GM12878 (cell line): ENCODE measurements around the gene CALCR. TPM values are rescaled to one million over a fixed set of nuclear protein-coding genes. Genes with fewer than 3 reads are reported as not detected.
"Not testable (repeated sequence)": the region's sequence is repeated elsewhere in the genome, so short reads cannot be mapped to it uniquely, and the experiment has no call there.

Experiments used
- ATAC-seq: fragments of 200-7000 bp; cut with Tn5 transposase; 3 replicates; pipeline ENCODE4 v1.9.1; 2020; ENCODE audit warnings: mild to moderate bottlenecking, moderate library complexity
- BruUV-seq: library from RNA; stranded (reverse); fragments of 400-500 nt; replicated peaks from 2 replicates; lab custom pipeline; 2021; lab: Mats Ljungman, UMichigan
- CTCF ChIA-PET: fragments of 300-600 bp; sonication (Branson Sonifier 250); formaldehyde crosslinking; extraction: SDS; loops from one replicate; lab custom pipeline; 2021; ENCODE audit warnings: inconsistent platforms; lab: Yijun Ruan, JAX
- POLR2A ChIA-PET: fragments of 350-600 bp; formaldehyde crosslinking; extraction: SDS; loops from one replicate; lab custom pipeline; 2021; ENCODE audit warnings: inconsistent platforms; lab: Charles Lee
- RAD21 ChIA-PET: fragments of 300-600 bp; sonication (Branson Sonifier 250); formaldehyde crosslinking; loops from one replicate; lab custom pipeline; 2023; ENCODE audit warnings: antibody characterized with exemption; ENCODE audit not compliant: unreplicated experiment; lab: Charles Lee
- SMC1A ChIA-PET: fragments of 300-600 bp; sonication (Branson Sonifier 250); formaldehyde crosslinking; loops from one replicate; lab custom pipeline; 2023; ENCODE audit not compliant: unreplicated experiment, uncharacterized antibody; lab: Charles Lee
- DNase-seq: peaks from one replicate; pipeline ENCODE4 v3.0.0-alpha.2; 2011; ENCODE audit warnings: low read depth, low spot score
- FAIRE-seq: peaks from 3 replicates; lab custom pipeline; 2011; peaks lifted over from hg19 to GRCh38; lab: Jason Lieb, UNC
- H2AFZ ChIP-seq: 2 replicates; pipeline ENCODE4 v1.6.0; 2011; ENCODE audit warnings: low read depth, low read length, control low read depth; ENCODE audit not compliant: control insufficient read depth
- H3K27ac ChIP-seq: 2 replicates; pipeline ENCODE4 v1.5.1; 2011; ENCODE audit warnings: control low read depth; ENCODE audit not compliant: control insufficient read depth, insufficient read depth
- H3K27me3 ChIP-seq, 2 experiments: replicated peaks in 1 of 2; 2 replicates each; pipeline versions ENCODE4 v1.6.0 to v1.6.1; 2011; ENCODE audit warnings: low read length in 1 of 2; ENCODE audit not compliant: control insufficient read depth in 2 of 2, insufficient read depth in 2 of 2
- H3K36me3 ChIP-seq, 2 experiments: 2 replicates each; pipeline ENCODE4 v1.5.1; 2011; ENCODE audit warnings: low read length in 1 of 2; ENCODE audit not compliant: control insufficient read depth in 2 of 2, insufficient read depth in 2 of 2
- H3K4me1 ChIP-seq: 2 replicates; pipeline ENCODE4 v1.6.1; 2011; ENCODE audit warnings: mild to moderate bottlenecking, low read length, moderate library complexity, mixed read lengths; ENCODE audit not compliant: control insufficient read depth, insufficient read depth
- H3K4me2 ChIP-seq: 2 replicates; pipeline ENCODE4 v1.6.0; 2011; ENCODE audit warnings: control low read depth; ENCODE audit not compliant: control insufficient read depth, insufficient read depth
- H3K4me3 ChIP-seq: fragments of 200-600 bp; sonication (generic); 2 replicates; pipeline ENCODE4 v1.5.1; 2016
- H3K79me2 ChIP-seq: 2 replicates; pipeline ENCODE4 v1.6.0; 2011; ENCODE audit warnings: low read length; ENCODE audit not compliant: control insufficient read depth, insufficient read depth
- H3K9ac ChIP-seq: 2 replicates; pipeline ENCODE4 v1.8.0; 2011; ENCODE audit warnings: low read length, control low read depth, mixed read lengths; ENCODE audit not compliant: control insufficient read depth, insufficient read depth
- H3K9me3 ChIP-seq: replicated peaks from 3 replicates; pipeline ENCODE4 v1.5.1; 2011; ENCODE audit warnings: mild to moderate bottlenecking, low read length; ENCODE audit not compliant: control insufficient read depth, insufficient read depth
- H4K20me1 ChIP-seq: 2 replicates; pipeline ENCODE4 v1.6.0; 2011; ENCODE audit not compliant: control insufficient read depth, insufficient read depth
- WGBS: methylation state at CpG from one replicate; pipeline ENCODE4 v1.1.6; 2016; ENCODE audit warnings: low lambda C conversion rate; ENCODE audit not compliant: insufficient replicate concordance, insufficient coverage; ENCODE audit errors: missing lambda C conversion rate; 5-methylcytosine and 5-hydroxymethylcytosine counted together
- in situ Hi-C: fragments of 300-500 bp; cut with MboI; formaldehyde crosslinking; loops from 9 replicates; pipeline ENCODE4 v1.14.3; 2018; ENCODE audit warnings: mixed read lengths
- intact Hi-C: fragments of 100-400 bp; cut with micrococcal nuclease; formaldehyde crosslinking; loops from one replicate; pipeline ENCODE4 v1.14.2; 2022; ENCODE audit not compliant: unreplicated experiment
- polyA plus RNA-seq, 11 experiments: library from polyadenylated mRNA; depleted of rRNA in 4 of 11; unstranded in 6 of 11; stranded (reverse) in 5 of 11; fragments of >200 nt; fragmentation: Nextera tagmentation in 4 of 11; fragmentation: Illumina TruSeq in 1 of 11; extraction: Ambion mirVana in 4 of 11; extraction: Trizol in 1 of 11; gene quantifications; 1 replicate in 1 of 11; 2 replicates in 10 of 11; pipeline versions ENCODE4 v1.2.1 to v1.2.3, GENCODE V29; 2011 to 2016; ENCODE audit warnings: inconsistent platforms in 2 of 11, missing spikeins in 2 of 11, low read depth in 1 of 11
- total RNA-seq, 4 experiments: library from RNA; depleted of rRNA in 3 of 4; stranded (reverse); fragments of >200 nt in 3 of 4; fragmentation: Illumina TruSeq in 1 of 4; extraction: Trizol in 1 of 4; gene quantifications; 2 replicates each; pipeline versions ENCODE4 v1.2.1 to v1.2.3, GENCODE V29; 2013 to 2021
- TF ChIP-seq, protein P1 (sequence below): IDR thresholded peaks from 2 replicates; pipeline ENCODE4 v1.6.1; 2012; ENCODE audit warnings: improper control_type of control experiment, low read depth, low read length; ENCODE audit not compliant: insufficient replicate concordance

The CALCR gene
- total and polyA plus RNA-seq, 10 of the 15 experiments (the other 5 are each of a cell fraction or from before 2014, with no cell fraction given): not detected

DNA sequence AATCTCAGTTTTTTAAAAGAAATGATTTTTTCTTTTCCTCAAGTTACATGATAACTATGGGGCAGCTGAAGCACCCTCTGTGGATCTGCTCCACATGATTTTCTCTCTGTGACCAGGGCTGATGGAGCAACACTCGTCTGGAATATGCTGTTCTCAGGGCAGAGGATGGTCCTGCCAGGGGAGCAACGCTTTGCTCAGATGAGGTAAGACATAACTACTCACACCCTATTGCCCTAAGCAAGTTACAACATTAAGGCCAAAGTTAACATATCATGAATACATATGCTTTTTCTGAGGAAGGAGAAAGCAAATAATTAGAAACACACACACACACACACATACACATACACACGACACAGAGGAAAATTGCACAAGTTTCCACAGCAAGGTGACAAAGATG, 71.4 kb downstream of the CALCR start (continued):
- TF ChIP-seq, protein P1, sequence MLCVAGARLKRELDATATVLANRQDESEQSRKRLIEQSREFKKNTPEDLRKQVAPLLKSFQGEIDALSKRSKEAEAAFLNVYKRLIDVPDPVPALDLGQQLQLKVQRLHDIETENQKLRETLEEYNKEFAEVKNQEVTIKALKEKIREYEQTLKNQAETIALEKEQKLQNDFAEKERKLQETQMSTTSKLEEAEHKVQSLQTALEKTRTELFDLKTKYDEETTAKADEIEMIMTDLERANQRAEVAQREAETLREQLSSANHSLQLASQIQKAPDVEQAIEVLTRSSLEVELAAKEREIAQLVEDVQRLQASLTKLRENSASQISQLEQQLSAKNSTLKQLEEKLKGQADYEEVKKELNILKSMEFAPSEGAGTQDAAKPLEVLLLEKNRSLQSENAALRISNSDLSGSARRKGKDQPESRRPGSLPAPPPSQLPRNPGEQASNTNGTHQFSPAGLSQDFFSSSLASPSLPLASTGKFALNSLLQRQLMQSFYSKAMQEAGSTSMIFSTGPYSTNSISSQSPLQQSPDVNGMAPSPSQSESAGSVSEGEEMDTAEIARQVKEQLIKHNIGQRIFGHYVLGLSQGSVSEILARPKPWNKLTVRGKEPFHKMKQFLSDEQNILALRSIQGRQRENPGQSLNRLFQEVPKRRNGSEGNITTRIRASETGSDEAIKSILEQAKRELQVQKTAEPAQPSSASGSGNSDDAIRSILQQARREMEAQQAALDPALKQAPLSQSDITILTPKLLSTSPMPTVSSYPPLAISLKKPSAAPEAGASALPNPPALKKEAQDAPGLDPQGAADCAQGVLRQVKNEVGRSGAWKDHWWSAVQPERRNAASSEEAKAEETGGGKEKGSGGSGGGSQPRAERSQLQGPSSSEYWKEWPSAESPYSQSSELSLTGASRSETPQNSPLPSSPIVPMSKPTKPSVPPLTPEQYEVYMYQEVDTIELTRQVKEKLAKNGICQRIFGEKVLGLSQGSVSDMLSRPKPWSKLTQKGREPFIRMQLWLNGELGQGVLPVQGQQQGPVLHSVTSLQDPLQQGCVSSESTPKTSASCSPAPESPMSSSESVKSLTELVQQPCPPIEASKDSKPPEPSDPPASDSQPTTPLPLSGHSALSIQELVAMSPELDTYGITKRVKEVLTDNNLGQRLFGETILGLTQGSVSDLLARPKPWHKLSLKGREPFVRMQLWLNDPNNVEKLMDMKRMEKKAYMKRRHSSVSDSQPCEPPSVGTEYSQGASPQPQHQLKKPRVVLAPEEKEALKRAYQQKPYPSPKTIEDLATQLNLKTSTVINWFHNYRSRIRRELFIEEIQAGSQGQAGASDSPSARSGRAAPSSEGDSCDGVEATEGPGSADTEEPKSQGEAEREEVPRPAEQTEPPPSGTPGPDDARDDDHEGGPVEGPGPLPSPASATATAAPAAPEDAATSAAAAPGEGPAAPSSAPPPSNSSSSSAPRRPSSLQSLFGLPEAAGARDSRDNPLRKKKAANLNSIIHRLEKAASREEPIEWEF: no peak
- TF ChIP-seq, all 136 proteins: peak for 0

DNA sequence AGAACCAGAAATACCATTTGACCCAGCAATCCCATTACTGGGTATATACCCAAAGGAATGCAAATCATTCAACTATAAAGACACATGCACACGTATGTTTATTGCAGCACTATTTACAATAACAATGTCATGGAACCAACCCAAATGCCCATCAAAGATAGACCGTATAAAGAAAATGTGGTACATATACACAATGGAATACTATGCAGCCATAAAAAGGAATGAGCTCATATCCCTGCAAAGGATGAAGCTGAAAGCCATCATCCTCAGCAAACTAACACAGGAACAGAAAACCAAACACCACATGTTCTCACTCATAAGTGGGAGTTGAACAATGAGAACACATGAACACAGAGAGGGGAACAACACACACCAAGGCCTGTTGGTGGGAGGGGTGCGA, 82.7 kb downstream of the CALCR start:
- H4K20me1 ChIP-seq, H2AFZ ChIP-seq, RAD21 ChIA-PET, H3K9me3 ChIP-seq, BruUV-seq, H3K4me3 ChIP-seq, in situ Hi-C loops, H3K4me2 ChIP-seq, FAIRE-seq, H3K4me1 ChIP-seq, H3K27me3 ChIP-seq, DNase-seq, H3K79me2 ChIP-seq, H3K36me3 ChIP-seq, ATAC-seq, H3K9ac ChIP-seq, H3K27ac ChIP-seq, POLR2A ChIA-PET, SMC1A ChIA-PET, CTCF ChIA-PET, intact Hi-C loops: not testable (repeated sequence)
- WGBS: 30% methylated on average over 3 of the region's 3 CpGs
